HG02763 (cell line): ENCODE measurements around the gene CBLL2.
"Not testable (repeated sequence)": the region's sequence is repeated elsewhere in the genome, so short reads cannot be mapped to it uniquely, and the experiment has no call there.

Experiments used
- ATAC-seq: cut with Tn5 transposase; IDR thresholded peaks from one replicate; pipeline ENCODE4 v1.9.1; 2021; ENCODE audit warnings: mild to moderate bottlenecking, moderate library complexity; ENCODE audit not compliant: unreplicated experiment

Gene CBLL2, protein sequence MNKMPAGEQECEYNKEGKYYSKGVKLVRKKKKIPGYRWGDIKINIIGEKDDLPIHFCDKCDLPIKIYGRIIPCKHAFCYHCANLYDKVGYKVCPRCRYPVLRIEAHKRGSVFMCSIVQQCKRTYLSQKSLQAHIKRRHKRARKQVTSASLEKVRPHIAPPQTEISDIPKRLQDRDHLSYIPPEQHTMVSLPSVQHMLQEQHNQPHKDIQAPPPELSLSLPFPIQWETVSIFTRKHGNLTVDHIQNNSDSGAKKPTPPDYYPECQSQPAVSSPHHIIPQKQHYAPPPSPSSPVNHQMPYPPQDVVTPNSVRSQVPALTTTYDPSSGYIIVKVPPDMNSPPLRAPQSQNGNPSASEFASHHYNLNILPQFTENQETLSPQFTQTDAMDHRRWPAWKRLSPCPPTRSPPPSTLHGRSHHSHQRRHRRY

DNA sequence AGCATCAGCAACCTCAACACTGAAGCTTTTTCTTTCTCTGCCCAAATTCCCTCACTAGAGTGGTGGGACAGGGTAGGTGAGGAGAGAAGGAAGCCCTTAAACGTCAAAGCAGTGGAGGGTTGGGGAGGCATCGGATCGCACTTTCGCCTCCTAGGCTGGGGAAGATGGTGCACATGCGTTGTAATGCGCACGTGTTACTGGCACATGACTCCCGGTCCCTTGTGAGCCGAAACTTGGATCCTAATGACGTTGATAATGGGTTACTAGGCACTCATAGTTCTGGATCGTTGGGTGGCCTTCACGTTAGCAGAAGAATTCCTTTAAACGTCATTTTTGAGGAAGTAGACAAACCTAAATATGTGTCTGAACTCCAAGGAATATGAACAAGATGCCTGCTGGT, at the start of gene CBLL2:
CBLL2 (plus strand) TSS at position 301 of the 400 bp plus-strand sequence; CDS start at position 380, 79 bp downstream.
- ATAC-seq = no peak

DNA sequence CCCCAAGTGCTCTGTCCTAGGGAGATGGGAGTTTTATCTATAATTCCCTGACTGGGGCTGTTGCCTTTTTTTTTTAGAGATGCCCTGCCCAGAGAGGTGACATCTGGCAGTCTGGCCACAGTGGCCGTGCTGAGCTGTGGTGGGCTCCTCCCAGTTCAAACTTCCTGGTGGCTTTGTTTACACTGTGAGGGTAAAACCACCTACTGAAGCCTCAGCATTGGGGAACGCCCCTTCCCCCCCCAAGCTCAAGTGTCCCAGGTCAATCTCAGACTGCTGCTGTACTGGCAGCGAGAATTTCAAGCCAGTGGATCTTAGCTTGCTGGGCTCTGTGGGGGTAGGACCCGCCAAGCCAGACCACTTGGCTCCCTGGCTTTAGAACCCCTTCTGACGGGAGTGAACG, 38.3 kb upstream of the CBLL2 start:
- ATAC-seq = no peak

DNA sequence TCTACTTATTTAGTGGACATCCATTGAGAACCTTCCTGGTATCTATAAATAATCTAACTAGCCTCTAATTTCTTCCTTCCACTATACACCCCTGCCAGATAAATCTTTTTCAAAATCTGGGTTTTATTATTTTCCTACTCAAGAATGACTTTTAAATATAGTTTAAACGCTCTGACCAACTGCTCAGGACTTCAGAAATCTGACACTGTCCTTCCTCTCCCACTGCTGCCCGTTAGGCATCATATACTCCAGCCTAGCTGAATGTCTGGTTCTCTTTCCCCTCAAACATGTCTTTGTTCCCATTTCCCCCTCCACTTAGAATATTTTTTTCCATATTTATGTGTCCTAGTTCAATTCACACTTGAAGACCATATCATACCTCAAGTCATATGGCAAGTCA, 35.2 kb upstream of the CBLL2 start:
- no peak for ATAC-seq

DNA sequence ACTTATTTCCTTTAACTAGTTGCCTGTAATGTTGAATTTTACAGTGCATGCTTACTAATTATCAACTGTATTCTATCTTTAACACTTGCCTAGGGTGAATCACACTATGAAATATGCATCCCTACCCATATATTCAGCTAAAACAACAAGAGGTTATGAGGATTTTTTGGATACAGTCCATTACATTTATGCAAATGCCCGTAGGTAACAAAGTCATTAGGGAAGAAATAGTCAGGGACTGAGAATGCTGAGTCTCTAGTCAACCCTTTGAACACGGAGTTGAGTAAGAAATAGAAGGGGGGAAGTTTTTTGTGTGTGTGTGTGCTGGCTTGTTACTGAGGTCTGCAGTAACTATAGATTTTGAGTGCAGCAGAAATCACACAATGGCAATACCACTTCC, 26.1 kb upstream of the CBLL2 start:
- ATAC-seq = no peak

DNA sequence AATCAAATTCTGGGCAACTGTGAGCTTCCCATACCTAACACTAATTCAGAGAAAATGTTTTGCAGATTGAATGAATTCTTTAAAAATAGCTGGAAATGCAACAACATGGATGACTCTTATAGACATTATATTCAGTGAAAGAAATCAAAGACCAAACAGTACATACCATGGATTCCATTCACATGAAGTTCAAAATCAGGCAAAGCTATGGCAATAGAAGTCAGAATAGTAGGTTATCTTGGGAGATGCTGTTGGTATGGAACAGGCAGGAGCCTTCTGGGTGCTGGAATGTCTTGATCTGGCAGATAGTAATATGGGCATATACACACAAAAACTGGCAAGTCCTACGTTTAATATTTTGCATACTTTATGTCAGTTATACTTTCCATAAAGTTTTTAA, 25.5 kb upstream of the CBLL2 start:
- no peak for ATAC-seq

DNA sequence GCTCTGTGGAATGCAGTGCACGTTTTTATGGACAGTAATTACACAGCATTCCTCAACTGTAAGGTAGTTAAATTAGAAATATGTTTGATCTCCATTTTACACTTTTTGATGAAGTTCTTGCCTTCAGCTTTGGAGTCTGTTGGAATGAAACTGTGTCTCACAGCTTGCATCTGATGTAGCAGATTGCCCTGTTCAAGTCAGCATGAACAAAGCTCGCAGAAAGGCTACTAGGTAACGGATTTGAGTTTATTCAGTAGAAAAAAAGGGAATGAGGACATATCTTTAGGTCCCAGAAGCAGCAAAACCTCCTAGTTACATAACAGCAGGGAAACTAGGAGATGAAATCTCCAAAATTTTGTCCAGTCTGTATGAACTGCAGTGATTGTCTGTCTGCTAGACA, 24.3 kb upstream of the CBLL2 start:
- ATAC-seq = no peak

DNA sequence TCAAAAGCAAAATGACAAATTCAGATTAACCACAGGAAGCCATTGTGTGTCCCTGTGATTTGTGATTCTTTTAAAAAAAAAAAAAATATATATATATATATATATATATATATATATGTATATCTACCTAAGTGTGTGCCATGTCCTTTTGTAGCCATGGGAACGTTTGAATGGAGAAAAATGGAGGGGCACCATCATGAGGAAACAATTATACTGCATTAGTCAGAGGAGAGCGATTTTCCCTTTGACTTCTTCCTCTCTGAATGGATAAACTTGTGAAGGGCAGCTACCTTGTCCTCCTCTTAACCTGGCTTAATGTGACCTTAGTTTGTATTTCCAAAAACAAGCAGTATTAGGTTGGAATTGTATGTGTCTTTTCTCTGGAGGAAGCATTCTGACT, 23.3 kb upstream of the CBLL2 start:
- no peak for ATAC-seq

DNA sequence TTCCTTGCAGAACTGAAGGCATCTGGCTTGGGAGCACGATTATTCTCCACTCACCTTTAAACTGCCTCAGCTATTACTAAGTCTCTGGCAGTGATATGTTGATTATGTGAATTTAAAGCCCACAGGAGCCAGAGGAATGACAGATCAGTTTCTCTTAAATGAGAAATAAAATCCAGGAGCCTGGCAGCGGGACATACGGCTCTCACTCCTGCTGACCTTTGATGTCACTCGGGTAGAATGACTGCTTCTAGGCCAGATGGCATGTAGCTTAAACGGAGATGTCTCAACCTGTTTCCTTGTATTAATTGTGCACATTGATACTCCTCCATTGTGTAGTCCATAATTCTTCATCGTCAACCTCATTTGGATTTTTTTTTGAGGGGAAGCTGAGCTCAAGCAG, 4.0 kb upstream of the CBLL2 start:
- ATAC-seq = no peak

DNA sequence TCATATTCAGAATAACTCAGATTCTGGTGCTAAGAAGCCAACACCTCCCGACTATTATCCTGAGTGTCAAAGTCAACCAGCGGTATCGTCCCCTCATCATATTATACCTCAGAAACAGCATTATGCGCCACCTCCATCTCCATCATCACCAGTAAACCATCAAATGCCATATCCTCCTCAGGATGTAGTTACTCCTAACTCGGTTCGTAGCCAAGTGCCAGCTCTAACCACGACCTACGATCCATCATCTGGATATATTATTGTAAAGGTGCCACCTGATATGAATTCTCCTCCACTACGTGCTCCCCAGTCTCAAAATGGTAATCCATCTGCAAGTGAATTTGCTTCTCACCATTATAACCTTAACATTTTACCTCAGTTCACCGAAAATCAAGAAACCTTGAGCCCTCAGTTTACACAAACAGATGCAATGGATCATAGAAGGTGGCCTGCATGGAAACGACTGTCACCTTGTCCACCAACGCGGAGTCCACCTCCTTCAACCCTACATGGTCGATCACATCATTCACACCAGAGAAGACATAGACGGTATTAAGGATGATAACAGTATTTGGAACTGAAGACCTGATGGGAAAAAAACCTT, 1.1 kb downstream of the CBLL2 start:
- ATAC-seq = no peak

DNA sequence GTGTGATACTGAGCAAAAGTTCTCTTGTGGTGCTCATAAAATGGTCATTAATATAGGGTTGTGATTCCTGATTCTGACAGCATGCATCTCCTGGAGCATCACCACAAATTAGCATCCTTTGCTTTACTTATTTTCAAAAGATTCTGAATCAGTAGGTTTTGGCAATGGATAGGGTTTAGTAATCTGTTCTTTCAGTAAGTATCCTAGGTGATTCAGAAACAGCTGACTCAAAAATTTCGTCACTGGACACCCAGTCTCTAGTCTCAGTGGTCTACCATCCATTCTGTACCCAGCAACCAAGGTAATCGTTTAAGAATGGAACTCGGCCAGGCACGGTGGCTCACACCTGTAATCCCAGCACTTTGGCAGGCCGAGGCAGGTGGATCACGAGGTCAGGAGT, 4.1 kb downstream of the CBLL2 start:
- no peak for ATAC-seq

DNA sequence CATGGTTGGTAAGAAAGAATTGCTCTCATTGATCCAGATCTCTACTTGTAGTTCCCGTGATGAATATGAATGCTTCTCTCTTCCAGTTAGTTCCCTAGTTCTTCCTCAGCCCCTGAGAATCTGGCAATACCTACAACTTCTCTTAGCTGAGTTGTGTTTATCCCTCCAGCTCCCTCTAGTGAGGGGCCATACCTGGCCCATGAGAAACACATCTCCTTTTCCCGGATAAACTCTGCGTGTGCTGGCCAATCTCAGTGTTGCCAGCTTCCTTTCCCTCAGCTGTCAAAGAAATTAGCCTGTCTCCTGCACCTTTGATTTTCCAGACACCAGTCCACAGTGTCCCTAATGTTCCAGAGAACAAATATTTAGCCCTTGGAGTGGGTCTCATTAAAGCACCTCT, 5.7 kb downstream of the CBLL2 start:
- ATAC-seq = no peak

DNA sequence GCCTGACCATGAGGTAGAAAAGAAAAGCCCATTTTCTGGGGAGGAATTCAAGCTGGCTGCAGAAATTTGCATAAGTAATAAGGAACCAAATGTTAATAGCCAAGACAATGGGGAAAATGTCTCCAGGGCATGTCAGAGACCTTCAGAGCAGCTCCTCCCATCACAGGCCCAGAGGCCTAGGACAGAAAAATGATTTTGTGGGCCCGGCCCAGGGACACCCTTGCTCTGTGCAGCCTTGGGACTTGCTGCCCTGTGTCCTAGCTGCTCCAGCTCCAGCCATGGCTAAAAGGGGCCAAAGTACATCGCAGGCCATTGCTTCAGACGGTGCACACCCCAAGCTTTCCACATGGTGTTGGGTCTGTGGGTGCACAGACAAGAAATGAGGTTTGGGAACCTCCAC, 16.5 kb downstream of the CBLL2 start:
- ATAC-seq = not testable (repeated sequence)

DNA sequence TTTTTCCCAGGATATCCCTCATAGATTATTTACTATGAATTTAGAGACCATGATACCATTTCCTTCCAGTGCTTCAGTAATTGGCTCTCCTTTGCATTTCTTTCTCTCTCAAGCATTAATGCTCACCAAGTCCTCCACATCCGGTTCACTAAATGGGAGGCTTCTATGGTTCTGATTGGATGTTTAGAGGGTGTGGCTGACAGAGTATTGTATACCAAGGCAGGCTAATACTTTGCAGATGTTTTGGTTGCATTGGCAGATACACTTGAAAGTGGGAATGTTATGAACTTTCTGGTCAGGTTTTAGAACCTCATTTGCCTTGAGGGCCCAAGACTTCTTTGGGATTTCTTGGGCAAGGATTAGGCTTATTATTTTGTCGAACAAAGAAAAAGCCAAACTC, 24.2 kb downstream of the CBLL2 start:
- no peak for ATAC-seq

DNA sequence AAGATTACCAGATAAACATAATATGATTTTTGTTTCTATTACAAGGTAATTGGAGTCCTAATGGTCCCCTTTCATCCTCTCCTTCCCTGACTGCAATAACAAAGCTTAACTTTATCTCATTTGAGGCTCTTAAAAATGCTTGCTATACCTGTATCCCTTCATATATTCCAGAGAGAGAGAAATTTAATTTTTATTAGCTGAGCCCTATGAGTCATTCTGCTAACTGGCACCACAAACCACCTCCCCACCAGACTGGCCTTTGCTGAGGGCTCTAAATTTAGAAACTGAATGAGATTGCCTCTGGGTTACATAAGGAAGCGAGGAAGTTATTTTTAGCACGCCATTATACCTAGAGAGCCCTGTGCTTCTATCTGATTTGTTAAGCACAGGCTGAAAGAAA, 27.4 kb downstream of the CBLL2 start:
- no peak for ATAC-seq

DNA sequence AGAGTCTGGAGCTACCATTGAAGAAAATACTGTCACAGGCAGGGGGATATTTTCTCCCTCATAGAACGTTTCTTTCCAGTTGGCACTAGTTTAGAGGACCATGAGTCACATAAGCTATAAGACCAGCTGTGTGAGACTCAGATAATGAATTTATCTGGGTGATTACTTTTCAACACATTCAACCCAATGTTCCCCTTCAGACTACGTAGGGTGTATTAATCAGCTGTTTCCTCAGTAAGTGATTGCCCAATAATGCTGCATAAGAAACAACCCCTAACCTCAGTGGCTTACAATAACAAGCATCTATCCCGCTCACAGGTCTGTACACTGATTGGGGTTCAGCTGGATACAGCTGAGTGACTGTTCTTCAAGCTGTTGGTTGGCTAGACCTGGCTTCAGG, 38.1 kb downstream of the CBLL2 start:
- no peak for ATAC-seq

DNA sequence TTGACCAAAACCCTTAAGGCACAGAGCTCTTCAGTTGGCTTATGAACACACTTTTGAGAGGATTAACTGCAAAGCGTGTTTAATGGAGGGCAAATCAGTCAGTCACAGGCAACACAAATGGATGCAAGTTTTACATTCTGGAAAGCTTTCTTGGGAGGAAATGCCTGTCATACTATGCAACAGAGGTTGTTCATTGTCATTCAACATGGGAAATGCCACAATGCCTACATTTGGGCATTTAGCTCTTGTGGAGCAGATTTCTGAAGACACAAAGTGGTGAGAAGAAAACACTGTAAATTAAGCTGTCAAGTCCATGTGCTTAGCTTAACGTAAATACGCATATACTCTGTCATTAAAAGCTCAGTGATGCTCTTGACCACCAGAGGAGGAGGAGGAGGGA, 41.1 kb downstream of the CBLL2 start:
- ATAC-seq = no peak

DNA sequence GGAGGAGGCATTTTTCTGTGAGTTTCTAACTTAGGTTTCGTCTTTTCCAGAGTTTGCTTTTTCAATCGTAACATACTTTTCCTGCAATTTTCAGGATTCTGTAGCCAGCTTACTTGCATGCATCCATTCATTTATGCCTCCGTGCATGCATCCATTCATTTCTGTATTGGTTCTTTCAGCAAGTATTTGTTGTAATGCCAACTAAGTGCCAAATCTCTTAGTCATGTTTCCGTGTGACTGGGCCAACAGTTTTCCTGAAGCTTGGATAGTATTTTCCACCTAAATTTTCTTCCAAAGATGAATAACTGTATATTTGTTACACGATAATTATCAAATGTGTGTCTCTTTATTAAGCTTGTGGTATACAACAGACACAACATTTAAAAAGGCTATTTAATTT, 41.5 kb downstream of the CBLL2 start:
- ATAC-seq = no peak

DNA sequence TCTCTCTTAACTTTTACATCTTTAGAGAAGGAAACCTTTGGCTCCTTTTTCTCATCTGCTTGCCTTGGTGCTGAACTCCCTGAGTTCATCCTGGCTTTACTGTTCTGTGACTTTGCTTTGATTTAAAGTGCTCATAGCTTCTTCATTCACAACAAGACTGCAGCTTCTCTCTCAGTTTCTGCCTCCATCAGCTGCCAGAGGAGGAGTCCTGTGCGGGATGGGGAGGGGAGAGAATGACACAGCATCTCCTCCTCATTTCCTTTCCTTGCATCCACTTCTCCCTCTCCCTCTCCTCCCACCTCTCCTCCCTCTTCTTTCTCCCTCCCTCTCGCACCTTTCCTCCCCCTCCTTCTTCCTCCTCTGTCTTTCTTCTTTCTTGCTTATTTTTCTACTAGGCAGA, 42.0 kb downstream of the CBLL2 start:
- ATAC-seq = no peak

DNA sequence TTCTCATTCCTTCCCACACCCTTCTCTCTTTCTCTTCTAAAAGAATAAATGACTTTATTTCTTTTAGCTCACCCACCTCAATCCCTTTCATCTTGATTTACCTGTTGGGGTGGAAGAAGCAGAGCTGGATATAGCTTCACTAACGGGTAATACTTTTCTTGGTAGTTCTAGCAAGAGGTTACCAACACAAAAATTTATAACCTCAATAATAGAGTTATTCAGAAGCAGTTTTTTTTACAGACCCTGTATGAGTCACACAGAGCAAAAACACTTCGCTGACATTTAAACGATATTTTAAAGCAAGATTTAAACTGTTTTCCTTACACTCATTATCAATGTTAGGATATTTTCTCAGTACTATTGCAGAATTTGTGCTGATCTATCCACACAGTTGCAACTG, 42.4 kb downstream of the CBLL2 start:
- no peak for ATAC-seq

DNA sequence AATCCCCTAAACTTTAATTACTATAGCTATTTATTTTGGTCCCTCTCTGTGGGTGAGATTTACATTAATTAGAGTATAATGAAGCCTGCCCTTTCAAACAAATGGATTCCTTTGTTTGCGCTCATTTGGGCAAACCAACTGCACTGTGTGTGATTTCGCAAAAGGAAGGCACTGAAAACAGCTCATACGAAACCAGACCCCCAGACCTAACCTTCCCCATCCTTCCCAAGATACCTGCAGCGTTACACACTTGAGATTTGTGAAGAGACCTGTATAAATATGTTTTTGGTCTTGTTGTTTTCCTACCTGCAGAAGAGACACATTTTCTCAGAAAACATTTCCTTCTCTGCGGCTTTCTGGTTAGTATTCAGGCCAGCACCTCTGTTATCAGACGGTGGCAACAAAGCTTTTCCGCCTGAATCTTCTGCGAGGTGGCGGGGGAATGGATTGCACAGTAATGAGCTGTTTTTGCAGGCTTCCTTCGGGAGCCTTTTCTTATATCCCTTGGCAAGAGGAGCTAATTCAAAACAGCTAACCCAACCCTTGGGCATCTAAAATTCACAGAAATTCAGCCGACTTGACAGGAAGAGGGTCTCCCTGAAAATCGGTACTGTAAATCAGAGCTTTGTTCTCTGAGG, 47.6 kb downstream of the CBLL2 start:
- ATAC-seq = no peak

DNA sequence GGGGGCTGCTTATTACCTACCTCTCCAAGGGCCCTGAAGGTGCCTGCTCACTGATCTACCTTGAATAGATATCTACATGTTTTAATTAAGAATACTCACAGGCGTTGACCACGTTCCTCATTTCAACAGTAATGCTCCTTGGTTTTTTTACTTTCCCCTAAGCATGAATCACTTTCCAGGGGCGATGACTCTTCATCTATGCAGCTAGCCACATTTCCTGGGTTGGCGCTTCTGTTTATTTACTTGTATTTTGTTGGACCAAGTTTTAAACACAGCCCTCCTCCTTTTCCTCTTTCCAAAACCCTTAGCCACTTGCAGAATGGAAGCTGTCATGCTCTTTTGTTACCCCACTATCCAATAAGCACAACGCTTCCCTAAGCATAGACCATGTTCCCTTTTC, 50.8 kb downstream of the CBLL2 start:
- ATAC-seq = no peak
